HG03378 (cell line): ENCODE measurements around the gene PSAP.

Source experiments
- ATAC-seq: cut with Tn5 transposase; IDR thresholded peaks from one replicate; pipeline ENCODE4 v1.9.1; 2021; ENCODE audit warnings: mild to moderate bottlenecking, moderate library complexity; ENCODE audit not compliant: unreplicated experiment

The PSAP gene

DNA sequence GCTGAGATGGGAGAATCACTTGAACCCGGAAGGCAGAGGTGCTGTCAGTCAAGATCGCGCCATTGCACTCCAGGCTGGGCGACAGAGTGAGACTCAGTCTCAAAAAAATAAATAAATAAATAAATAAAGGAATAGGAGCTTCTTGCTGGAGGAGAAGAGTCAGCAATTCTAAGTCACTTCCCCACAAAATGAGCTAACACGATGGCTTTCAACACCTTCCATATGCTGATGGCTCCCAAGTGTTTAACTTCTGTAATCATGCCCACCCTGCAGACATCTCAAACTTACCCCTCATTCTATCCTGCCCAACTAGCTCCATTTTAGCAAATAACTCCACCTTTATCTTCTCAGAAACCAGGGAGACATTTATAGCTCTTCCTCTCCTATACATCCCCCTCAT lies 21.2 kb downstream of the PSAP start:
- ATAC-seq = no peak

DNA sequence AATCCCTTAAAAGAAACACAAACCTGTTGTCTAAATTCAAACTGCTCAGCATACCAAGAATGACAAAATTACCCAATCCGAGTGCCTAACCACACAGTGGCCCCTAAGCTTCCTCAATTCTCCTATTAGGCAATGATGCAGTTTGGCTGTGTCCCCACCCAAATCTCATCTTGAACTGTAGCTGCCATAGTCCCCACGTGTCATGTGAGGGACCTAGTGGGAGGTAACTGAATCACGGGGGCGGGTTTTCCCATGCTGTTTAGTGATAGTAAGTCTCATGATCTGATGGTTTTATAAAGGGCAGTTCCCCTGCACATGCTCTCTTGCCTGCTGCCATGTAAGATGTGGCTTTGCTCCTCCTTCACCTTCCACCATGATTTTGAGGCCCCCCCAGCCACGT lies 21.9 kb downstream of the PSAP start:
- ATAC-seq = no peak

DNA sequence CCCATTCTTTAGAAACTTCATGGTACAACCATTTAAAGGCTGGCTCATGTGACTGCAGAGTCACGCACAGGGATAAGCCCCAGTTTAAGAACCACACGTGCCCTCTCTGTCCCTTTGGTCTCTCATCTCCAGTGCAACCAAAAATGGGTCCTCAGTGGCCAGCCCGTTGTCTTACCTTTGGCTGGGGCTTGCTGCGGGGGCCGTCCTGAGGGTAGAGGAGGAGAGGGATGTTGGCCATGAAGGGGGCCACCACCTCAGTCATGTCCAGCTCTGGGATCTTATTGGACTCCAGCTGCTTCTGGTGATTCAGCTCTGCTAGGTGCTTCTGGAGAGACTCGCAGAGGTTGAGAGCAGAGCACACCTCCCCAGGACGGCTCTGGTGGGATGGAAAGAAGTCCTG lies 22.3 kb downstream of the PSAP start:
- no peak for ATAC-seq

DNA sequence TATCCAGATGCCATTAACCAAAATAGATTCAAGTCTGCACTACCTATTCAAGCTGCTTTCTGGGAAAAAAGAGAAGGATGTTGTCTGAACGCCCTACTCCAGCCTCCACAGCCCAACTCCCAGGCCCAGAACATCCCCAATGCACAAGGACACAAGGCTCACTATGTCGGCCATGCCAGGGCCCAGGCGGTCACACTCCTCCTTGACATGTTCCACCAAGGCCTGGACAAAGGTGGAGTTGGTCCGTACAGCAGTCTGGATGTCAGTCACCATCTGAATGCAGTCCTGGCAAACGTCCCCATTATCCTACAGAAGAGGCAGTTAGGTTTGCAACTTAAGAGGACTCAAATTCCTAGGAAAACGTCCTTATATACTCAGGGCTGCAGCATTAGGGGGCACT lies 23.2 kb downstream of the PSAP start:
- no peak for ATAC-seq

DNA sequence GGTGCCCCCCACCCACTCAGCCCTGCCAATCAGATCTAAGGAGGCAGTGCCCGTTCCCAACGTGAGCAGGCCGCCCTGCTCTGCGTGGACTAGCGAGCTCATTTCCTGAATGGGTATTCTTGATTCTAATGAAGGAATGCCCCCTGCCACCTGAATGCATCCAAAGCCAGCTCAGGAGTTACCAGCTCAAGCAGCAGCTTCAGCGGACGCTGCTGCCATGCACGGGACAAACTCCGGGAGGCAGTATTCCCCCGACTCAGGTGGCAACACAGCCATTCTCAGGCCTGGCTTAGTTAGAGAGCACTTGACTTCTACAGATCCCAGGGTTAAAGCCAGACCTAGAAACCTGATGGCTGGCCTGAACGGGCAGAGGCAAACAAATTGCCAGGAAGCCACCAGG lies 25.8 kb downstream of the PSAP start:
- no peak for ATAC-seq

DNA sequence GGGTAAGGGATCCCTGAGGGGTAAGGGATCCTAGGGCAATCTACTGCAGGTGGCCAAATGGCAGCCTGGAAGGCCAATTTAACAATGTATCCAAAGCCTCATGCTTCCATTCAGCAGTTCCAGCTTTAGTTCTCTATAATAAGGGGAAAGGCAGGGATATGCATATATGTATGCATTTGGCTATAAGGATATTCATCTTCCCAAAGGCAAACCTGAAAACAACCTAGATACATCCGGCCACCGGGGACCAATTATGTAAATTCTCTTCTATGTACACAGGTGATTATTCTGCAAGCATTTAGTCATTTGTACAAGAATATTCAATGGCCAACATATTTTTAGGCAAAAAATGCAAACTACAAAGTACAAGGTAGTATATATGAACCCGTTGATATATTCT lies 26.7 kb downstream of the PSAP start:
- no peak for ATAC-seq

DNA sequence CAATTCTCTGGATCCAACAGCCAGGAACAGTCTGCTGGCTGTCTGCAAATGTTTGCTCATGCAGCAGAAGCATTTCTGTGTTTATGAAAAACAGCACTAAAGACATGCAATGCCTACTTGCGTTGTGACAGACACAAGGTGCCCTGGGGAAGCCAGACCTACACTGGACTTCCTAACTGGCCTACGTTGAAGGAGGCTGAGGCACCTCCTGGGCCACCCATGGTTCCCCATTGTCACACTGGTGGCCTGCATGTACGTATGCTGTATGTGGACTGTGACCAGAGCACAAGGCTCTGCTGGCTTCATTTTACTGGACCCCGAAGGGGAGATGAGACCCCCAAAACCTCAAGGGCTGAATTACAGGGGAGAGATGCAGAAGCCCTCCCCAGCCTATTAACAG lies 27.7 kb downstream of the PSAP start:
- no peak for ATAC-seq

DNA sequence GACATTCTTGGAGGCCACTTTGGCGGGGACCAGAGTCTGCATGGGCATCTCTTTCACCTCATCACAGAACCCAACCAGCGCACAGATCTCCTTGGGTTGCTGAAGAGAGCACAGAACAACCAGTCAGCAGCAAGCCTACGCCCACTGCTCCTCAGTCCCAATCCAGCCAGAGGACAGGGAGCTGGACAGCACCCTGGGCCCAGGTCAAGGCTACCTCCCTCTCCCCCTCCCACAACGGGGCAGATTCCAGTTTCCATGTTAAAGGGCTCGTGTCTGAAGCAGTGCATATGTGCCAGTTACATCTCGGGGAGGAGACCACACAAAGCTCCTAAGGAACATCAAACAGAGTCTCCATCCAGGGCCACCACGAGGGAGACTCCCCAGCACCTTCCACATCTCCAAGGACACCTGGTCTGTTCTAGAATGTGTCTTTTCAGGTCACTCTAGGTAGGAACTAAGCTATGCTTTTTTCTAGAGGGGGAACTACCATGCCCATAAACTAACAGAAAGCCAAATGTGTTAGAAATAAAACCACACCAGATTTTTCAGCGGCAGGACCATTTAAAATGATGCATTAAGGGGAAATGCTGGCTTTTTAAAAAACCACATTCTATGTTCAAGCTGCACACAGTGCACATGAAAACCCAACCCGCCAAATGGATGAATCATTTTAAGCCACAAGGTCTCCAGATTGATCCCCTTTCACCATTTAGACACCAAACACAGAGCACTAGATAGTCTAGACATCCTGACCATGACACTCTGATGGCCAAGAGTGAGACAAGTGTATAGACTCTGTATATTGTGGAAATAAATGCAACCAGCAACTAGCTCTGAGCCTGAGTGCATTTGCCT lies 28.9 kb downstream of the PSAP start:
- no peak for ATAC-seq

DNA sequence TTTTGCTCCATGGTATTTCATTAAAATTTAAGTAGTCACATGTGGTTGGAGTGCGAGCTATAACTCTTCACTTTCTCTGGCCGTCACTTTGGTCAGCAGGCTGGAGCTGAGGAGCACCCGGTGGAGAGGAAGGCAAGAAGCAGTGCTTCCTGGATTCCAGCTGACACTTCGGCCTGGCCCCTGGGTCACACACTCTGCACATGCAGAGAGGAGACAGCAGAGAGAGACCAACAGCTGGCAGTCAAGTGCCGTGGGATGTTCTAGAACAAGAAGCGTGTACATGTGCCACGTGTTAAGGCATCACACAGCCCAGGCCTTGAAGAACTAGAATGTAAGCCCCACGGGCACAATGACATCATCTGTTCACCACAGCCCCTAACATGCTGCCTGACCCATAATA lies 30.1 kb downstream of the PSAP start:
- no peak for ATAC-seq

DNA sequence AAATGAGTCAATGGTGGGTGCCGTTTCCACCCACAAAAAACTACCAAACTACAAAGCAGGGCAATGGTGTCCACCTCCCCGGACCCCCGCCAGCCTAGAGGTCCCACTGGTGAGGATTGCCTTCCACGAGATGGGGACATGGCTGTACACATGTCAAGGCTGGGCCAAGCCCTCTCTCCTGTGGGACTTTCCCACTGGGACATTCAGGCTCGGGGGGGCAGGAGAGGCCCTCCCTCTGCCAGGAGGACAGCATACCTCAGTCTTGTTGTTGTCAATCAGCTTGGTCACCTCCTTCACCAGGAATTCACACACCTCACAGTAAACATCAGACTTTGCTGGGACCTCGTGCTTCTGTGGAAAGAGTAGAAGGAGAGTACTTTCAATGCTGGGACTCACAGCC lies 31.1 kb downstream of the PSAP start:
- no peak for ATAC-seq

DNA sequence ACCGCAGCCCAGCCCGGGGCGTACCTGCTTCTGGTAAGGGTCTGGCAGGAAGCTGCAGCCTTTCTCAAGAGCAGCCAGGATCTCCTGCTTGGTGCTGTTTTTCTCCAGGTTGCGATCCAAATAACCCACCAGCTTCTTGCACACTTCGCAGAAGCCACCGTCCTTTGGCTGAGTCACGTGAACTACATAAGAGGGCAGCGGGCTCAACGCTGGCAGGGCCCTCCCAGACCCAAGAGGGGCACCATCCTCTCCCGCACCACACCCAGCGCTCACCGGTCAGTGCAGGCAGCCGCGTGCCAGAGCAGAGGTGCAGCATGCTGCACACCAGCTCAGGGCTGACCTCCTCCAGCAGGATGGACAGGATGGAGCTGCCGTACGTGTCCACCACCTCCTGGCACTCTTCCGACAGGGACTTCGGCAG lies 31.6 kb downstream of the PSAP start:
- ATAC-seq = no peak

DNA sequence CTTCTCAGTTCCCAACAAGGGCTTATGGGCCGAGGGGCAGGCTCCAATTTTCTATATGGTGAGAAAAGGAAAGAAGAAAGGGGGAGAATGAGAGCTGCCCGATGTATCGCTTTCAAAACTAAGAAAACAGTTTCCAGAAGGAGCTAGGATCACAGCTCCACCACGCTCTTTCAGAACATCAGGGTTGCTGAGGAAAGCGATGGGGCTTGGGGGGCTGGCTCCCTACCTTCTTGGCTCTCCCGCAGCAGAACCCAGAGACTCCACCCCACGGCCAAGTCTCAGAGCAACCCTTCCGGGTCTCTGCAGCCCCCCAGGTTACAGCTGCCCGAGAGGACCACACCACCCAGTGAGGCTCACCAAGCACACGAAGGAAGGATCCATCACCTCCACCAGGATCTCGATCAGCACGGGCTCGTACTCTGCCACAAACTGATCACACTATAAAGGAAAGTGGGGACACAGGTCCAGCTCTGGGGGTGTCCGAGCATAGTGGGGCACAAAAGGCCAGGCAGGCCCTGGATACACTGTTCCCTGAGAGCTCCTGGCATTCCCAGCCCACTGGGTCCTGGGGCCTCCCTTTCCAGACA lies 32.3 kb downstream of the PSAP start:
- no peak for ATAC-seq

DNA sequence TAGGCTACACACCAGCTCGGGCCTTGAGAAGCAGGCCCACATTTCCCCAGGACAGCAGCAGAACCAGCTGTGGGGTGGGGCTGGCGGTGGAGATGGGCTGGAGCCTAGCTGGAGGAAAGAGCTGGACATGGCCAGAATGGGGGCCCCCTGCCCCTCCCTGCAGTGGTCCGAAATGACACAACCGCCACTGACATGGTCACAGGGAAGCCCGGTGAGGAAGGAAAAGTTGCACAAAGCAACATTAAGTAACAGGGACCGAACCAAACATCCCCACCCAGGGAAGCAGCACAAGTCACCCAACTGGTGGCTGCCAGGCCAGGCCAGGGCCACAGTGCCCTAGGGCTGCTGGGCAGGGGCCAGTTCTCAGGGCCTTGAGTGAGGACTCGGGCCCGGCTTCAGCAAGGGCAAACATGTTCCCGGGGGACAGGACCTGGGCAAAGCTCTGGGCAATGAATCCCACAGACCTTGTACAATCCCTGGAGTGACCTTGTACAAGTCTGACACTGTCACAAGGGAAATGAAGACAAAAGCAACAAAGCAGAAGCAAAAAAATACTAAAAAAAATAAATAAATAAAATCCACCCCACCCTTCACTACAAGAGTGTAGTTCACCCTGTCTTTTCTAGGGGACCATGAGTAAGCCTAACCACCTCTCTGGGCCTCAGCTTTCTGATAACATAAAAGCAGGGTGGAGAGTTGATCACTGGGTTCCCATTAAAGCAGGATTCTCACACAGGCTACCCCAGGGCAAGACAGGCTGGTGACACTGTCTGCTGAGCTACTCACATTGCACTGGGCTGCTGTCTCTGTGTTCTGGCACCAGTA lies 33.0 kb downstream of the PSAP start:
- no peak for ATAC-seq

DNA sequence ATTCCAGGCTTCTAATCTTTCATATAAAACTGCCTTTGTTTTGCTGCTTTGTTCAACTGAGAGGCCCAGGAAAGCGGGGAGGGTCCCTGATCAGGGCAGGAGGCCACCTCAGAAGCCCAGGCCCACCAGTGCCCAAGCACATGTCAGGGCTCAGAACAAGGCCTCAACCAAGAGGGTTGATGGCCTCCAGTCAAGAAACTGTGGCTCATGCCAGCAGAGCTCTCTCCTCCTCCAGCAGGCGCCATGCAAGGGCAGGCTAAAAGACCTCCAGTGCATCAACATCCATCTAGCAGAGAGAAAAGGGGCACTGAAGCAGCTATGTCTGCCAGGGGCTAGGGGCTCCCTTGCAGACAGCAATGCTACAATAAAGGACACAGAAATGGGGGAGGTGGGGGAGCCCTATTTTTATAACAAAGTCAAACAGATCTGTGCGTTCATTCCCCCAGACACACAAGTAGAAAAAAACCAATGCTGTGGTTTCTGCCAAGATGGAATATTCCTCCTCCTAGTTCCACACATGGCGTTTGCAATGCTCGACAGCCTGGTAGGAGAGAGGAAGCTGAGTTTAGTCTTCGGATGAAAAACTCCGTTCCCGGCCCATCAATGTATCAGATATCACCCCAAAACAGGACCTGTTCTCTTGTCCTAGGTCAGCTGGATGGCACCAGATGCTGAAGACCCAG lies 34.0 kb downstream of the PSAP start:
- ATAC-seq = no peak

DNA sequence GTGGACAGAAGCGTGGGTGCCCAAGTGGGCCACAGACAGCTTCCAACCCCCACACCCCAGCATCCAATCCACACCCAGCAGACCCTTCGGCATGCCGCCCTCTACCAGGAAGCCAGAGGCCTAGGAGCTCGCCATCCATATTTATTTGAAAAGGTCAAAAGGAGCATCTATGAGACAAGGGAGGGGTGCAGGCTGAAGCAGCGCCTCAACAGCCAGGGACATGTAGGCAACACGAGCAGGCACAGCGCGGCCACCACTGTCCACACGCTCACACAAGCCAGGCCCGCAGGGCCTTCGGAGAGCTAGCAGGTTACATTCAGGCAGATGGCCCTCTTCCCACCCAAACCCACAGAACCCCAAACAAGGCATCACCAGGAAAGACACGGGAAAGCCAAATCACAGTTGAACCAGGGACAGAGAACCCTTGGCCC lies 34.6 kb downstream of the PSAP start:
- no peak for ATAC-seq

DNA sequence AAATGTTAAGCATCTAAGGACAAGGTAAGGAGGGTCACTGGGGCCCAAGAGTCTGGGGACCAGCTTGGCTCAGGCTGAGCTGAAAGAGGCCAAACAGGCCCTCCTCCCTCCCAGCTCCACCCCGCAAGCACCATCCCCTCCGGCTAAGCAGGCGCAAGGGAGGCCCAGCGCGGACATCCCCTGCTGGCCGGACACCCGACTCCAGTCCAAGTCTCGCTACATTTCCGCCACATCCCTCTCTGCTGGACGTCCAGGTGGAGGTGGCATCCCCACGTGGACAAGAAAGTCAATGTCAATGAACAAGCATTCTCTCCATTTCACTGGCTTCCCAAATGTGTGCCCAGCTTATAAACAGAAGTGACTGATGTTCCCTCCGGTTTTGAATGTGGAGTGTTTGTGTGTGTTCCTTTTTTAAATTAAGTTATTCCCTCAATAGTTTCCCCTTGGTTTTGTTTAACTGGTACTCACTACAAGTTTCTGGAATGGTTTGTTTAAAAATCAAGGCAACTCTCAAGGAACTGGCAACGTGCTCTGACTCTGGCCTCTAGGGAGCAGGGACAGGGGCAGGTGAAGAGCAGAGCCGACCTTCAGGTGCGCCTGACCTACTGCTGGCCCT lies 35.4 kb downstream of the PSAP start:
- no peak for ATAC-seq

DNA sequence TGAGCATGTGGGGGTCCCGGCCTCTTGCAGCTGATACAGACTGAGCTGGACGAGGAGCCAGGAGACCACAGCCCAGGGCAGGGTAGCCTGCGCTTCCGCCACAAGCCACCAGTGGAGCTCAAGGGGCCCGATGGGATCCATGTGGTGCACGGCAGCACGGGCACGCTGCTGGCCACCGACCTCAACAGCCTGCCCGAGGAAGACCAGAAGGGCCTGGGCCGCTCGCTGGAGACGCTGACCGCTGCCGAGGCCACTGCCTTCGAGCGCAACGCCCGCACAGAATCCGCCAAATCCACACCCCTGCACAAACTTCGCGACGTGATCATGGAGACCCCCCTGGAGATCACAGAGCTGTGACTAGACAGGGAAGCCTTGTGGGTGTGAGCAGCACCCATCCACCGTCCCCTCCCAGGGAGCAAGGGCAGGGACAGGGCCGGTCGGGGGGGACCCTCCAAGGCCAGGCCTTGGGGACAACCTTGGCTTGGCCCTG lies 36.1 kb downstream of the PSAP start:
- no peak for ATAC-seq

DNA sequence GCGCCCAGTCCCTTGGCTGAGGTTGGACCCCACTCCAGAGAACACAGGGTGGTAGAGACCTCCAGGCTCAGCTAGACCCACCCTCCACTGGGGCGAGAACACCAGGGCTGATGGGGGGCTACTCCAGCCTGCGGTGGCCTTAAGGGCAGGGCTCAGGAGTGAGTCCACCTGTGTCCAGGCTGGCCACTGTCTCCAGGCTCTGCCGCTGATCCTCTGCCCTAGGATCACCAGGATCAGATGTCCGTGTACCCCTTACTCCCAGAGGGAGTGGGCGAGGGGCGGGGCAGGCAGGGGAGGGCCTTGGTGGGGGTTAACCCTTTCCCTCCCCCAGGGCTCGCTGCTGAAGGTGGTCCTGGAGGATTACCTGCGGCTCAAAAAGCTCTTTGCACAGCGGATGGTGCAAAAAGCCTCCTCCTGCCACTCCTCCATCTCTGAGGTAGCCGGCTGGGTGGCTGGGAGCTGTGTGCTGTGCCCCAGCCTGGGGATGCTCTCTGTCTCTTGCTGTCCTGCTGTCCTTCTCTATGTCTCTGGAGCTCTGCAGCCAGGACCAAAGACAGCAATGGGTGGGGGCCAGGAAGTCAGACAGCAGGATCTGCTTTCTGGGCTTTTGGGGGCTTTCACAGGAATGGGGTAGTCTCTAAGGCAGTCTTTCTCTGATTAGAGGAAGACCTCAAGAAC lies 38.0 kb downstream of the PSAP start:
- no peak for ATAC-seq

DNA sequence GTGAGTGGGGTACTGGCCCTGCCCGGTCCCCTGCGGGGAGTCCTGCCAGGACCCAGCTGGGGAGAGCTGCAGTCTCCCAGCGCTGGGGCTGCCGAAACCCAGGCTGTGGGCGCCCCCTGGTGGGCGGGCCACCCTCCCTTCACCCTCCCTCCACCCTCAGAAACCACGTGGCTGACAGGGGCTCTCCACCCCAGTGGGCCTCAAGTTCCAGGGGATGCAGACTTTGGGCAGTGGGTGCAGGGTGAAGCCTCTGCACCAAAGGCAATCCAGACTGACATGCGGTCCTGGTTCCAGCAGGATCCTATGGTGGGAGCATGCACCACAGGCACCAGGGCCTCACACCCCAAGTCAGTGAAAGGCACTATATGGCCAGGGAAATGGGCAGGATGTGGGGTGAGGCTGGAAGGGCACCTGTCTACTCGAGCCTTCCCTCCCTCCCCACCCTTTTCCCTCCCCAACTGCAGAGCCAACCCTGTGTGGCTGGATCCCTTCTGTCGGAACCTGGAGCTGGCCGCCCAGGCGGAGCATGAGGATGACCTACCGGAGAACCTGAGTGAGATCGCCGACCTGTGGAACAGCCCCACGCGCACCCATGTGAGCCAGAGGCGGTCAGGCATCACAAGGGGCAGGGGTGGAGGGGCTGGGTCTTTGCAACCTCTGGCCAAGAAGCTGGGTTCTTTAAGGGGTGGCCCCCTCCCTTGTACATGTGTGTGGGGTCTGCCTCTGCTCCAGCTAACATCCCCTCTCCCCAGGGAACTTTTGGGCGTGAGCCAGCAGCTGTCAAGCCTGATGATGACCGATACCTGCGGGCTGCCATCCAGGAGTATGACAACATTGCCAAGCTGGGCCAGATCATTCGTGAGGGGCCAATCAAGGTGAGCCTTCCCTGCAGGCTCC lies 38.8 kb downstream of the PSAP start:
- no peak for ATAC-seq
